NCI-H748 (cell line): ENCODE data around the gene ZSCAN20.

Source experiments
- DNase-seq: peaks from one replicate; lab custom pipeline; 2025; ENCODE audit not compliant: unreplicated experiment; lab: John Stamatoyannopoulos, UW

The ZSCAN20 gene

DNA sequence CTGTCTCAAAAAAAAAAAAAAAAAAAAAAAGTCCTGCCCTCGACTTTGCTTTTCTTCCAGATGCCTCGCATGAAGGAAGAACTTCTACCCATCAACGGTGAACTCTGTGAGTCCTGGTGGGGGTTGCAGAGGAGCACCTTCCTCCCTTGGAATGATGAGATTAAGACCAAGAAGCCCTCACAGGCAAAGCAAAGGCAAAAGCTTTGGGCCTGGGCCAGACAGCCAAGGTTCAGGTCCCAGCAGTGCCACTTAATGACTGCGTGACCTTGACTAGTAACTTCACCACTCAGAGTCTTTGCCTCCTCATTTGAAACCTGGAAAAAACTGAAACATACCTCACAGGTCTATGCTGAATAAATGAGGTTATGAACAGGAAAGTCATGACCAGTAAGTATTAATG lies 55.5 kb downstream of the ZSCAN20 start:
- no peak for DNase-seq

DNA sequence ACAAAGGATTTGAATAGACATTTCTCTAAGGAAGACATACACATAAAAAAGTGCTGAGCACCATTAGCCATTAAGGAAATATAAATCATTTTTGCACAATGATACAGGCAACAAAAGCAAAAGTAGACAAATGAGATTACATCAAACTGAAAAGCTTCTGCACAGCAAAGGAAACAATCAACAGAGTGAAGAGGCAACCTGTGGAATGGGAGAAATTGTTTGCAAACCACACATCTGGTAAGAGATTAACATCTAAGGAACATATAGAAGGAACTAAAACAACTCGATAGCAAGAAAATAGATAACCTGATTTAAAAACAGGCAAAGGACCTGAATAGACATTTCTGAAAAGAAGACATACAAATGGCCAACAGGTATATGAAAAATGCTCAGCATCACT lies 57.5 kb downstream of the ZSCAN20 start:
- no peak for DNase-seq

DNA sequence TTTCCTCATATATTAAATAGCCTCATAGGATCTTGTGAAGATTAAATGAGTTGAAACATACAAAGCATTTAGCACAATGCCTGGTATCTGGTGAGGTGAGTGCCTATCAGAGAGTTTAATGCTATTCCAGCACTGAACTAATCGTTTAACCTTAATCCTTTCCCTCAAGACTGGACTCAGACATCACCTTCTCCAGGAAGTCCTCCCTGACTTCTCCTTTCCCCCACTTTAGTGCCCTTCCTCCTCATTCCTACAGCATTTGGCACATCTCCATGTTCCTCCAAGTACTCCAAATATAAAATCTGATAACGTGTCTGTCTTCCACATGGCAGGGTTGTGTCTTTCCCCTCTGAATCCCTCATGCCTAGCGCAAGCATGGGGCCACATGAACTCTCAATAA lies 59.8 kb downstream of the ZSCAN20 start:
- no peak for DNase-seq

DNA sequence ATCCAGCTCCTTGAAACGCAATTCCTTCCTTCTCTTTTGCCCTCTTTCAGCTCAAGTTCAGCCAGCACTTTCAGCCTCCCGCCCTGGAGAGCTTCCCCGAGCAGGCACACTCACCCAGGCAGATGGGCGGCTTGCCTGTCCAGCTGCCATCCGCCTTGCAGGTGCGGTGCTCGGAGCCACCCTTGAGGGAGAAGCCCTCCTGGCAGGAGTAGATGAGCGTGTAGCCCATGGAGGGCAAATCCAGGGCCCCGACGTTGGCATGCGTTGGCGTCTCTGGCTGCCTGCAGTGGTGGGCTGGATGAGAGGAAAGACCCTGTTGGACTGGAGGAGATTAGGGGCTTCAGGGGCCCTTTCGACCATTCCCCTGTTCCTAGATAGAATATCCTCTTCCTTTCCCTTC lies 60.5 kb downstream of the ZSCAN20 start:
- no peak for DNase-seq

DNA sequence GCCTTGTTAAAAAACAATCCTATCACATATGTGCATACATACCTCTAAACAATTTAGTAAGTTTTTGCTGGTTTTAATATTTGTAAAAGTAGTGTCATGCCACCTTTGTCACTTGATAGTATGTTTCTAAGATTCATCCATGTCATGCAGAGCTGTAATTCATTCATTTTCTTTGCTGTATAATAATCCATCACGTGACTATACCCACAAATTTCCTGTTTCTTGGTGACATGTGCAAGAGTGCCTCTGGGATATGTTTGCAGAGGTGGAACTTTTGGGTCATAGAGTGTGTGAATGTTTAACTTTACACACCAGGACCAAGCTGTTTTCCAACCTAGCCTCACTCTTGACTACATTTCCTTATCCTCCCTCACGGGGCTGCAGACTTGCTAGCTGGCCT lies 62.9 kb downstream of the ZSCAN20 start:
- DNase-seq = no peak

DNA sequence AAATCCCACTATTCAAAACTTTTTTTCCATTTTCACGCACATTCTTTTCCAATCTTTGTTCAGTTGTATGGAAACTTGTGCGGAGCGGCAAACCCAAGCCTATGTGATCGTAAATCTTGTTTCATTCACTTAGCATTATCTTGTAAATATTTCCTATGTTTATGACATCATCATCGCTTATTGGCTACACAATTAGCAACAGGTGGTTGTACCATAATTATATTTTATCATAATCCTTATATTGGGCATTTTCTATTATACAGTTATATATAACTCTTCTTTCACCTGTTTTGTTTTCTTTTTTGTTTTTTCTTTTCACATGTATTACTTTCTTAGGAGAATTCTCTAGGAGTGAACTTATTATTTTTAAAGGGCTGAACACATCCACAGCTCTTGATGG lies 65.4 kb downstream of the ZSCAN20 start:
- DNase-seq = no peak

DNA sequence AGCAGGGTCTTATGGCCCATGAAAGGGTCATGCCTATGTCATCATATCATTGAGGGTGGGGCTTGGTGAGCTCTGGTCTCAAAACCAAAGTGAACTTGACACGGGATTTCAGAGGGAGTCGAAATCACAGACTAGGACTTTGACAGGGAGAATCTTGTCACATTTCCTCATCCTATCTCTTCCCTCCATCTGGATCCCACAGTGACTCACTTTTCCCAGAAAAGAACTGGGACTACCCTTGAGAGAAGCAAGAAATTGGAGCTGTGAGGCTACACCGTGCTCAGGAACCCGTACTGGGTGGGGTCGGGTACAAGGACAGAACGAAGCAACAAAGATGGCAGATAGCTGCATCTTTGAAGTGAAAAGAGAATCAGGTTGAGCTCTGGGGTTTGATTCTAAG lies 69.5 kb downstream of the ZSCAN20 start:
- no peak for DNase-seq
